Smooth muscle cell (in vitro differentiated cells): Measurements from ENCODE around the gene ST7. TPM values are rescaled to one million over a fixed set of nuclear protein-coding genes. Genes with fewer than 3 reads are reported as not detected.

Experiments used
- DNase-seq: peaks from one replicate; lab custom pipeline; 2025; ENCODE audit not compliant: unreplicated experiment; lab: John Stamatoyannopoulos, UW
- H2AFZ ChIP-seq: fragments of 200-600 bp; sonication (generic); 2 replicates; pipeline ENCODE4 v1.6.0; 2016; ENCODE audit warnings: antibody characterized with exemption, low read depth, mild to moderate bottlenecking
- H3F3A ChIP-seq: fragments of 200-600 bp; sonication (generic); 2 replicates; pipeline ENCODE4 v1.6.0; 2017; ENCODE audit warnings: antibody characterized with exemption, low read depth
- H3K27ac ChIP-seq: fragments of 200-600 bp; sonication (generic); 2 replicates; pipeline ENCODE4 v1.5.1; 2016; ENCODE audit warnings: low read depth, mild to moderate bottlenecking
- H3K27me3 ChIP-seq: fragments of 200-600 bp; sonication (generic); 2 replicates; pipeline ENCODE4 v1.6.1; 2016; ENCODE audit warnings: low read depth, mild to moderate bottlenecking
- H3K36me3 ChIP-seq: fragments of 200-600 bp; sonication (generic); 2 replicates; pipeline ENCODE4 v1.5.1; 2016; ENCODE audit warnings: low read depth
- H3K4me1 ChIP-seq: fragments of 200-600 bp; sonication (generic); 2 replicates; pipeline ENCODE4 v1.5.1; 2016; ENCODE audit warnings: low read depth
- H3K4me2 ChIP-seq: fragments of 200-600 bp; sonication (generic); 2 replicates; pipeline ENCODE4 v1.6.0; 2016; ENCODE audit warnings: mild to moderate bottlenecking
- H3K4me3 ChIP-seq: fragments of 200-600 bp; sonication (generic); 2 replicates; pipeline ENCODE4 v1.5.1; 2016; ENCODE audit warnings: mild to moderate bottlenecking
- H3K79me2 ChIP-seq: fragments of 200-600 bp; sonication (generic); 2 replicates; pipeline ENCODE4 v1.6.0; 2016; ENCODE audit warnings: low read depth, mild to moderate bottlenecking
- H3K9ac ChIP-seq: fragments of 200-600 bp; sonication (generic); 2 replicates; pipeline ENCODE4 v1.6.0; 2016; ENCODE audit warnings: low read depth
- H3K9me3 ChIP-seq: fragments of 200-600 bp; sonication (generic); replicated peaks from 2 replicates; pipeline ENCODE4 v1.5.1; 2016; ENCODE audit warnings: low read depth
- H4K20me1 ChIP-seq: fragments of 200-600 bp; sonication (generic); 2 replicates; pipeline ENCODE4 v1.6.0; 2016; ENCODE audit warnings: low read depth
- CTCF ChIP-seq: fragments of 200-600 bp; sonication (generic); IDR thresholded peaks from 2 replicates; pipeline ENCODE4 v1.5.1; 2017; ENCODE audit warnings: borderline replicate concordance, mild to moderate bottlenecking, antibody characterized with exemption; ENCODE audit not compliant: insufficient read depth, poor library complexity, severe bottlenecking
- WGBS: methylation state at CpG from one replicate; pipeline ENCODE4 v1.1.7; 2016; ENCODE audit warnings: low lambda C conversion rate; 5-methylcytosine and 5-hydroxymethylcytosine counted together
- polyA plus RNA-seq: library from polyadenylated mRNA; unstranded; fragments of >200 nt; fragmentation: Nextera tagmentation; extraction: Ambion mirVana; gene quantifications from 2 replicates; pipeline ENCODE4 v1.2.1, GENCODE V29; 2016
- total RNA-seq: library from RNA; depleted of rRNA; stranded (reverse); fragments of >200 nt; gene quantifications from 2 replicates; pipeline ENCODE4 v1.2.3, GENCODE V29; 2014

The ST7 gene
- total and polyA plus RNA-seq, 2 experiments from 2014 or later, result 23.2 to 26.1 TPM

GRCh38 chr7:117194445-117194844 lies 241.1 kb downstream of the ST7 start:
- Histone ChIP-seq H3K79me2 (no peaks in the 10 kb centered on the region), H3K4me2 (no peak overlapping the region), H3K36me3 (no peaks in the 10 kb centered on the region), H3F3A (no peaks in the 10 kb centered on the region), H3K4me3 (no peak overlapping the region), H4K20me1 (no peaks in the 10 kb centered on the region), H2AFZ (no peak overlapping the region), H3K4me1 (no peaks in the 10 kb centered on the region), H3K9me3 (no peaks in the 10 kb centered on the region), H3K27ac (no peak overlapping the region), H3K9ac (no peak overlapping the region), H3K27me3 (no peaks in the 10 kb centered on the region)
- 93% methylated on average over 2 of the region's 2 CpGs for WGBS
- TF ChIP-seq CTCF, result no peak
- no peak for DNase-seq

GRCh38 chr7:117195361-117196029 lies 242.2 kb downstream of the ST7 start:
- DNase-seq, result no peak
- Histone ChIP-seq H3K9me3 (no peaks in the 10 kb centered on the region), H2AFZ (no peak overlapping the region), H3K4me1 (no peaks in the 10 kb centered on the region), H3K27me3 (no peaks in the 10 kb centered on the region), H4K20me1 (no peaks in the 10 kb centered on the region), H3K4me2 (no peak overlapping the region), H3K9ac (no peak overlapping the region), H3K4me3 (no peak overlapping the region), H3K79me2 (no peaks in the 10 kb centered on the region), H3K27ac (no peak overlapping the region), H3F3A (no peaks in the 10 kb centered on the region), H3K36me3 (no peaks in the 10 kb centered on the region)
- no peak for TF ChIP-seq CTCF
- WGBS, result 83% methylated on average over 4 of the region's 4 CpGs

- Histone ChIP-seq H3K79me2 (no peaks in the 10 kb centered on the region), H4K20me1 (no peaks in the 10 kb centered on the region), H3K9me3 (no peaks in the 10 kb centered on the region), H3K4me3 (no peak overlapping the region), H3K27ac (no peak overlapping the region), H3K9ac (no peak overlapping the region), H3F3A (no peaks in the 10 kb centered on the region), H3K36me3 (no peaks in the 10 kb centered on the region), H3K4me1 (no peaks in the 10 kb centered on the region), H2AFZ (no peak overlapping the region), H3K27me3 (no peaks in the 10 kb centered on the region), H3K4me2 (no peak overlapping the region)
- no peak for DNase-seq
- WGBS, result 47% methylated on average over 2 of the region's 2 CpGs
- no peak for TF ChIP-seq CTCF
Observed at GRCh38 chr7:117200132-117200531, 246.8 kb downstream of the ST7 start.
